Activated CD4-positive, CD25-positive, alpha-beta regulatory T cell treated with anti-CD3 and anti-CD28 coated beads, Interleukin-2, amount 50 U/mL, for 72 hours (primary cell): ENCODE data around the gene MYL7.

Source experiments
- DNase-seq: peaks from one replicate; pipeline ENCODE4 v3.0.0; 2021

Gene MYL7

DNA sequence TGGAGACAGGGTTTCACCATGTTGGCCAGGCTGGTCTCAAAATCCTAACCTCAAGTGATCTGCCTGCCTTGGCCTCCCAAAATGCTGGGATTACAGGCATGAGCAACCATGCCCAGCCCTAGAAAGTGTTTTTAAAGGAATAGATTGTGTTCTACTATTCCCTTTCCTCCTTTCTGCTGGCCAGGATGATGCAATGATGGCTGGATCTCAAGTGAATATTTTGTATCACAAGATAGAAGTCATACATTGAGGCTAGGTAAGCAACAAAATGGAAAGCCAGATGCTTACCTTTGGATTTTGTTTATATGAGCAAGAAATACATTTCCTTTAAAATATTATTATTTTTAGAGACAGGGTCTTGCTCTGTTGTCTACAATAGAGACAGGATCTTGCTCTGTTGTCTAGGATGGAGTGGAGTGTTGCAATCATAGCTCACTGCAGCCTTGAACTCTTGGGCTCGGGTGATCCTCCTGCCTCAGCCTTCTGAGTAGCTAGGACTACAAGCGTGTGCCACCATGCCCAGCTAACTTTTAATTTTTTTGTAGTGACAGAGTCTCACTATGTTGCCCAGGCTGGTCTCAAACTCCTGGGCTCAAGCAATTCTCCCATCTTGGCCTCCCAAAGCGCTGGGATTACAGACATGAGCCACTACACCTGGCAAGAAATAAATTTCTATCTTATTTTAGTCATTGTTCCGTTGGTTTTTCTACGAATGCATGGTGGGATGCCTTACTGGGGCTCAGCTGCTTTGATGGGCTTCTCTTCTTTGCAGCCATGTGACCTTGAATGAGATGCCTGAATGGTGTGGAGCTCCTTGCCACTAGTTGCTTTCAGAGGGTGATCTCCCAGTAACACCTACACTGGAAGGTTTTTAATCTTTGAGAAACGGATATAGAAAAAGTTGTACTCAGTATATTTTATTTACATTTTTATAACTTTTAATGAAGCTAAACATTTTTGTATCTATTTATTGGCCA is 42.8 kb downstream of the MYL7 start:
- DNase-seq = no peak

DNA sequence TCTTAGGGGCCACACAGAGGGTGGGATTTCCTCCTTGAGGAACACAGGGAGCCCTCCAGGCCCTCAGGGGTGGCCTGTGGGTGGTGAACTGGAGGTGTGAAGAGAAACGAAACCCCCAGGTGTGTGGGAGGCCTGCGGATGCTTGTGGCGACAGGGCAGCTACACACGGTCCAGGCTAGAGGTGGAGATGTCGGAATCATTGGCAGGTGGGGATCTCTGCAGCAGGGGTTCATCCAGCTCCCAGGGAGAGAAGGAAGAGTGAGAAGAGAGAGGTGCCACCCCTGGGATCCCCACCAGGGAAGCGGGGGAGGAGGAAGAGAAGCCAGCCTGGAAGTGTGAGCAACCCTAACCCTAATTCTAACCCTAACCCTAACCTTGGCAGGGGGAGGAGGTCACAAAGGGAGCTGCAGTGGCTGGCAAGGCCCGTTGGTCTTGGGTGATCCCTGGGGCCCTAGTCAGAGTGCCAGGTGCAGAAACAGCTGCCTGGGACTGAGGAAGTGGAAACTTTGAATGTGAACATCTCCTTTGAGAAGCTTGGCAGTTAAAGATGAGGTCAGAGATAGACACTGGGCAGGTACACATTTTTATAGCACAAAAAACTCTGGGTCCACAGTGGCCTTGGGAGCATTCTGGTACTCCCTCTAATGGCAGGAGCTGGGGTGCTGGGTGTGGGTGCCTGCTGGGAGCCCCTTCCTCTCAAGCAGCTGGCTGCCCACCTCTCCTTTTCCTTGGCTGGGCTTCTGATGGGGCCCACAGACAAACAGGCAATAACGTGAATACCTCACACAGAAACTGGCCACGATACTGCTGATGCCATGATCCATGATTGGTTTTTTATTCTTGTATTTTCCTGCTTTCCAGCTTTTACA is 43.8 kb downstream of the MYL7 start:
- DNase-seq = no peak

DNA sequence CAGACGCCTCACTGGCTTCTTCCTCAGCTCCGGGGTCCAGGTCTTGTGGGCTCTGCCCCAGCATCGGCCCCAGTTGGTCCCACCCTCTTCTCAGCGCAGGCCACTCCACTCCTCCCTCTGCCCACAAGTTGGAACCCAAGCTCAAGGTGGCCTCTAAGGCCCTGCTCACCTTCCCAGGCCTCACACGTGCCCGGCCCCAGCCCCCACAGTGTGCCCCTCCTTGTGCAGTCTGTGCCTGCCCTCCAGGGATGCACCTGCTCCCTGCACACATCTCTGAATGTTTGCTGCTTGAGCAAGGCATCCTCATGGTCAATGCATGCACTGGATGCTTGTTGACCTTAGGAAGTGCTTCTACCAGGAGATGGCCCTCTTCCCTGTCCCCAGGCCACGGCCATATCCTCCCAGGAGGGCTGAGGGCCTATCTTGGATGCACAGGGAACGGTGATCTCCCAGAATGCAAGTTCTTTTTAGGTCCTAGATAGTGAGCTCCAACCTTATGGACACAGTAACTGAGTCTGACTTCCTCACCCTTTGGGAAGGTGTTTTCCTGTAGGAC is 44.7 kb downstream of the MYL7 start:
- DNase-seq = no peak

- no peak for DNase-seq
These were observed 45.4 kb downstream of the MYL7 start for GRCh38 chr7:44095781-44096180.

DNA sequence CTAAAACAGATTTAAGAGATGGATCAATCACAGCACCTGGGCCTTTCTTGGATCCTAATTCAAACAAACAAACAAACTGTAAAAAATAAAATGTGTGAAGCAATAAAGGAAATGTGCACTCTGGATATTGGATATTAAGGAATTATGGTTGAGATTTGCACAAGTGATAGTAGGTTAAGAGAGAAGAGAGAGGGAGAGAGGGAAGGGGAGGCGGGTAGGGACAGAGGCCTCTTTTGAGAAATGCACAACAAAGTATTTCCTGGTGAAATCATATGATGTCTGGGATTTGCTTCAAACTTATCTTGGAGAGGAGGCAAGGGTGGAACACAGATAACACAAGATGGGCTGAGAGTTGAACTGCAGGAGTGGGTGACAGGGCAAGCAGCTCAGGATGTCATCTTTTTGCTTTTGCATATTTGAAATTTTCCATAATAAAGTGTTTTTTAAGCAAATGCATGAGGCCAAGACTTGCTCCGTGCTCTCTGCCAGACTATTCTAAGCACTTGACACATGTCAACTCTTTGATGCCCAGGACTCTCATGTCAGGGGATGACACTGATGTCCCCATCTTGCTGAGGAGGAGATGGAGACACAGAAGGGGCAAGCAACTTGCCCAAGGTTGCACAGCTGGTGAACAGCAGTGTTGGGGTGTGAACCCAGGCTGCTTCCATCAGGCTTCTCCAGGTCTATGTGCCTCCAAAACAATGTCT is 46.1 kb downstream of the MYL7 start:
- DNase-seq = no peak

GRCh38 chr7:44094365-44094764 is 46.8 kb downstream of the MYL7 start:
- no peak for DNase-seq

DNA sequence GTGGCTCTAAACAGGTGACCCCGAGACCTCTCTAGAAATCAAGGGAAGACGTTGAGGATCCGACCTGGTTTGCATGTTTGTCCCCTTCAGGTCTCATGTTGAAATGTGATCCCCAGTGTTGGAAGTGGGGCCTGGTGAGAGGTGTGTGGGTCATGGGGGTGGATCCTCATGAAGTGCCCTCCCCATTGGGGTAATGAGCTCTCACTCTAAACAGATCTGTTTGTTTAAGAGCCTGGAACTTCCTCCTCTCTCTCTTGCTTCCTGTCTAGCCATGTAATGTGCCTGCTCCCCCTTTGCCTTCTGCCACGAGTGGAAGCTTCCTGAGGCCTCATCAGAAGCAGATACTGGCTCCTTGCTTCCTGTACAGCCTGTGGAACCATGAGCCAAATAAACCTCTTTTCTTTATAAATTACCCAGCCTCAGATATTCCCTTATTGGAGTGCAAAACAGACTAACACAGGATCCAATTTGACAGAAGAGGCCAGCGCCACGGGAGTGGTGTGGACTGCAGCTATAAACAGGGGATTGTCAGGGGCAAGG is 48.0 kb downstream of the MYL7 start:
- no peak for DNase-seq
